Bronchial epithelial cell (primary cell): ENCODE measurements around the gene PRPSAP1. TPM values are rescaled to one million over a fixed set of nuclear protein-coding genes. Genes with fewer than 3 reads are reported as not detected.

Experiments used
- DNase-seq: peaks from one replicate; pipeline ENCODE4 v3.0.0-alpha.2; 2010; ENCODE audit warnings: low read depth
- FAIRE-seq: peaks from 2 replicates; lab custom pipeline; 2011; peaks lifted over from hg19 to GRCh38; lab: Jason Lieb, UNC
- H3K27me3 ChIP-seq: 2 replicates; pipeline ENCODE4 v1.5.1; 2011; ENCODE audit warnings: low read length; ENCODE audit not compliant: control insufficient read depth, insufficient read depth
- H3K36me3 ChIP-seq: 2 replicates; pipeline ENCODE4 v1.5.1; 2011; ENCODE audit warnings: low read length; ENCODE audit not compliant: control insufficient read depth, insufficient read depth
- H3K4me3 ChIP-seq: 2 replicates; pipeline ENCODE4 v1.5.1; 2011; ENCODE audit warnings: mild to moderate bottlenecking, low read depth, low read length, control low read depth
- total RNA-seq: library from RNA; depleted of rRNA; stranded (reverse); fragments of >200 nt; gene quantifications from 2 replicates; pipeline ENCODE4 v1.2.1, GENCODE V29; 2014
- TF ChIP-seq, protein P1 (sequence below): IDR thresholded peaks from 2 replicates; pipeline ENCODE4 v1.5.1; 2011; ENCODE audit warnings: mild to moderate bottlenecking, moderate library complexity, low read length, control low read depth, inconsistent platforms; ENCODE audit not compliant: insufficient read depth, severe bottlenecking

The PRPSAP1 gene, protein sequence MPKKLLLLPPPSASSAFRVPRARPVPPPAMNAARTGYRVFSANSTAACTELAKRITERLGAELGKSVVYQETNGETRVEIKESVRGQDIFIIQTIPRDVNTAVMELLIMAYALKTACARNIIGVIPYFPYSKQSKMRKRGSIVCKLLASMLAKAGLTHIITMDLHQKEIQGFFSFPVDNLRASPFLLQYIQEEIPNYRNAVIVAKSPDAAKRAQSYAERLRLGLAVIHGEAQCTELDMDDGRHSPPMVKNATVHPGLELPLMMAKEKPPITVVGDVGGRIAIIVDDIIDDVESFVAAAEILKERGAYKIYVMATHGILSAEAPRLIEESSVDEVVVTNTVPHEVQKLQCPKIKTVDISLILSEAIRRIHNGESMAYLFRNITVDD
- total RNA-seq: 29.2 and 30.5 TPM in 2 replicates

DNA sequence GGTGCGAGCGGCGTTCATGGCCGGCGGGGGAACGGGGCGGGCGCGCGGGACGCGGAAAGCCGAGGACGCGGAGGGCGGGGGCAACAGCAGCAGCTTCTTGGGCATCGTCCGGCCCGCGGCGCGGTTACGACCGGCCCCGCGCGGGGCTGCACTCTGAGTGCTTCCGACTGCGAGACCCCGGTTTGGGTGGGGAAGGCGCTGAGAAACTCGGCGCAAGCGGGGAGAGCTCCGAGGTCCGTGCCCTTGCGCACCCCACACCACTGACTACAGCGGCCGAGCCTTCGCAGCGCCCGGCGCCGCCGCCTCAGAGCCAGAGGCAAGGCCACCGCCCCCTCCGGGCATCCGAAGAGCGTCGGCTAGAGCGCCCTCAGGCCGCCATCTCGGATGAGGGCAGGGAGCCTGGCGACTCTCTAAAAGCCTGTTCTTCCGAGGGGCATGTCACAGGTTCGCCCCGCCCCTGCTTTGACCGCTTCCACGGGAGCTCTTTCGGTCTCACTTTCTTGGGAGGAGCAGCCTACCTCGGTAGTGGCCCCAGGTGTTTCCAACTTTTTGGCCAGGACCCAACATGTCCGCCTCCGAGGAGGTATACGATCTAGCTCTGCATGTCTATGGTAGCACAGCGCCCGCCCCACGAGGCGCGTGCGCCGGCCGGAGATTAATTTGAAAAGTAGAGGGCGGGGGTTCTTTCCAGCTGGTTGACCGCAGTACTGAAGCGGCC, at the start of gene PRPSAP1:
Gene PRPSAP1, minus strand, starts transcription at position 318 of the 718 bp plus-strand sequence. Its CDS starts 213 bp downstream, at position 105.
- DNase-seq: peak; percentile 87
- no peaks in the 10 kb centered on the region for H3K27me3 ChIP-seq
- no peaks in the 10 kb centered on the region for H3K36me3 ChIP-seq
- H3K4me3 ChIP-seq: peak within 1 kb of the TSS; percentile 66
- TF ChIP-seq, protein P1, sequence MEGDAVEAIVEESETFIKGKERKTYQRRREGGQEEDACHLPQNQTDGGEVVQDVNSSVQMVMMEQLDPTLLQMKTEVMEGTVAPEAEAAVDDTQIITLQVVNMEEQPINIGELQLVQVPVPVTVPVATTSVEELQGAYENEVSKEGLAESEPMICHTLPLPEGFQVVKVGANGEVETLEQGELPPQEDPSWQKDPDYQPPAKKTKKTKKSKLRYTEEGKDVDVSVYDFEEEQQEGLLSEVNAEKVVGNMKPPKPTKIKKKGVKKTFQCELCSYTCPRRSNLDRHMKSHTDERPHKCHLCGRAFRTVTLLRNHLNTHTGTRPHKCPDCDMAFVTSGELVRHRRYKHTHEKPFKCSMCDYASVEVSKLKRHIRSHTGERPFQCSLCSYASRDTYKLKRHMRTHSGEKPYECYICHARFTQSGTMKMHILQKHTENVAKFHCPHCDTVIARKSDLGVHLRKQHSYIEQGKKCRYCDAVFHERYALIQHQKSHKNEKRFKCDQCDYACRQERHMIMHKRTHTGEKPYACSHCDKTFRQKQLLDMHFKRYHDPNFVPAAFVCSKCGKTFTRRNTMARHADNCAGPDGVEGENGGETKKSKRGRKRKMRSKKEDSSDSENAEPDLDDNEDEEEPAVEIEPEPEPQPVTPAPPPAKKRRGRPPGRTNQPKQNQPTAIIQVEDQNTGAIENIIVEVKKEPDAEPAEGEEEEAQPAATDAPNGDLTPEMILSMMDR: peak; percentile 51
- no peak for FAIRE-seq

DNA sequence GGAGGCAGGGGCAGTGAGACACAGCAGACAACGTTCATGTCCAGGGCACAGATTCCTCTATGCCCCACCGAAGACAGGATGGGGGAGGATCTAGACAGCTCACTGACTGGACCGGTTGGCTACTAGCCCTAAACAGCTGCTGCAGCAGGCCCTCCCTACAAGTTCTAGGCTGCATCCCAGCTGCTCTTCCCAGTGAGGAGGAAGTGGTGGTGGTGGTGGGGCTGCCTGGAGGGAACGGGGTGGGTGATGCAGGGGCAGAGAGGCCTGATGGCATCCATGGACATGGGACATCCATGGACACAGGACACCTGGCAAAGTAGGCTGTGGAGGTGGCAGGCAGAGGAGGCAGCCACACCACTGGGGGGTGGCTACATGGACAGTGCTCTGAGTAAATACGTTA, 49.0 kb upstream of the PRPSAP1 start:
- H3K27me3 ChIP-seq: no peaks in the 10 kb centered on the region
- TF ChIP-seq, protein P1: no peak
- no peak overlapping the region for H3K4me3 ChIP-seq
- H3K36me3 ChIP-seq: peaks cover 35% of the 10 kb centered on the region
- DNase-seq (no peak), FAIRE-seq (no peak)

DNA sequence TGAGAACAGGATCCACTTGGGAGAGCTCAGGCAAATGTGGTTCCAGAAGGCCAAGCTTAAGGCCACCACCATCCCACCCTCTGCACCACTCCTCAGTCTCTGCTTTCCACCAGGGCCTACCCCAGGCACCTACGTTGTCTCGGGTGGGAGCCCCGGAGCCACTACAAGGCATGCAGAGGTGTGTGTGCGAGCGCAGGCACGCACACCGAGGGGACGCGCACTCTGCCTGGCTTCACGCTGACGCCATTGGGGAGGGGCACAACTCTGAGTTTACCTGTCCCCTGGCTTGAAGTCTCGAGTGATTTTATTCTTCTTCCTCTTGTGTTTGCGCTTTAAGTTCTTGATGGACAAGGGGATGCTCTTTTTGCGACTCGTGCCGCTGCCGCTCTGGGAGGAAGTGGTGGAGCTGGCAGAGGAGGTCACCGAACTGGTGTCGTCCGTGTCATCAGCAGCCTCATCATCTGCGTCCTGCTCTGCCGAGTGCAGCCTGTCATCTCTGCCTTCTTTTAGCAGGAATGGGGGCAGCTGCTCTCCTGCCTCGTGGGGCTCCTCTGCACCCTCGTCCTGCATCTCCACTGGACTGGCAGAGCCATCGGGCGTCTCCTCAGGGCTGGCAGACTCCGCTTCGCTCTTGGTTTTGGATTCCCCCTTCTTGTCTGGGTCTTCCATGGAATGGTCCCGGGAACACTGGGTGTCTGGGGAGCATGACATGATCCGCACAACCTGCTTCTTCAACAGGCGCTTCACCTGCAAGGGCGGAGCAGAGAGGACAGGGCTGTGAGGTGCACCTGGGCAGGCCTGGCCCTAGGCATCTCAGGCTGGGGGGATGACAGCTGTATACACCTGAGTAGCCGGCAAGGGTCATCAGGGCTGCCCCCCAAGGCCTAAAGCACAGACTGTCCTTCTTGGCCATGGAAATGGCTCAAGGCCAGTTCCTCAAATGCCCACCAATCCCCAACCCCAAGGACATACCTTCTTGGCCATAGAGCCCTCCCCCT, 45.8 kb upstream of the PRPSAP1 start:
- no peak overlapping the region for H3K4me3 ChIP-seq
- no peaks in the 10 kb centered on the region for H3K27me3 ChIP-seq
- no peak for DNase-seq
- no peak for FAIRE-seq
- H3K36me3 ChIP-seq: peaks cover 40% of the 10 kb centered on the region
- TF ChIP-seq, protein P1: no peak

DNA sequence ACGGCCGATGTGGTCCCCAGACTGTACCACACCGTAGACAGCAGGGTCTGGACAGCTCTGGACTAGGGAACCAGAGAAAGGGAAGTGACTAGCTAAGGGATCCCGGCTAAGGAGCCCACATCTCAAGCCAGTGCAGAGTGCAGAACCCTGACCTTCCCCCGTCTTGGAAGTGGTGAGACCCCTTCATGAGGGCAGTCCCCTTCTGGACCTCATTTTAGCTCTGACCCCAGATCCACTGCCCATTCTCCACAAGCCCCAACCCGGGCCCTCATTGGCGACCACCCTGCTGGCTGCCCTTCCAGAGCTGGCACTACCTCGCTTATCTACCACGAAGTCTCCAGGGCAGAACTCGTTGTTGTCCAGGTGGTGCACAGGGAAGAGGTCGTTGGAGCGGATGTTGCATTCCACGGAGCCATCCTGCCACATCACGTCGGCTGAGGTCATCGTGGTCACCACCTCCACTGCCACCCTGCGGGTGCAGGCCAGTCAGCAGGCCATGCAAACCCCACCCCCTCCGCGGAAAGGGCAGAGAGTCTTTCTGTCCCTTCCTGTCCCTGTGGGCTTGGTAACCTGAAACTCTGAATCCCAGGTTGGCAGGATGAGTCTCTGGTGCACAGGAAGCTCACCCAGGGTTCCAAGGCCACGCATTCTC, 44.9 kb upstream of the PRPSAP1 start:
- no peak for DNase-seq
- no peaks in the 10 kb centered on the region for H3K27me3 ChIP-seq
- H3K4me3 ChIP-seq: no peak overlapping the region
- no peak for FAIRE-seq
- peaks cover 40% of the 10 kb centered on the region for H3K36me3 ChIP-seq
- TF ChIP-seq, protein P1: no peak
